ENCODE results near the gene VWA1. TPM values are rescaled to one million over a fixed set of nuclear protein-coding genes. Genes with fewer than 3 reads are reported as not detected.
"Not testable (repeated sequence)": the region's sequence is repeated elsewhere in the genome, so short reads cannot be mapped to it uniquely, and the experiment has no call there.

The VWA1 gene
- total and polyA plus RNA-seq, 4 donors = 18.3 to 81.3 (median 32.2) TPM

- DNase-seq (ENCODE audit: low spot score) = peak; percentile 90
- peak within 1 kb of the TSS; percentile 73 to 87 (median 82) for H3K4me3 ChIP-seq (ENCODE audit: low read depth in 1 of 3, low read length in 3 of 3)
Measured at GRCh38 chr1:1471389-1472052, 36.0 kb downstream of the VWA1 start, which contains the start of gene ATAD3B. TSS of gene ATAD3B (plus strand) at chr1:1471765. CDS start at chr1:1471885, 120 bp downstream.

GRCh38 chr1:1472053-1472876 lies 36.8 kb downstream of the VWA1 start:
- H3K36me3 ChIP-seq (ENCODE audit: control insufficient read depth in 4 of 4, insufficient read depth in 3 of 4, low read depth in 1 of 4, low read length in 3 of 4); H3K27me3 ChIP-seq (ENCODE audit: control insufficient read depth in 4 of 4, insufficient read depth in 4 of 4, low read length in 3 of 4); H3K9me3 ChIP-seq (ENCODE audit: control insufficient read depth in 4 of 4, low read length in 3 of 4); DNase-seq (ENCODE audit: low spot score); H3K27ac ChIP-seq (ENCODE audit: low read depth in 1 of 2, low read length in 2 of 2): not testable (repeated sequence)
- Histone ChIP-seq H3K9ac (ENCODE audit: low read depth in 1 of 2, low read length in 2 of 2) (peak overlapping the region in 1 of 2 donors; percentile 47), H3K4me1 (ENCODE audit: control insufficient read depth in 4 of 4, insufficient read depth in 4 of 4, low read length in 3 of 4) (peaks cover 8 to 21% (median 14%) of the 10 kb centered on the region in 4 donors), H3K4me3 (ENCODE audit: low read depth in 1 of 3, low read length in 3 of 3) (peak overlapping the region; percentile 59 to 82 (median 73))
- WGBS = 2% methylated on average over 54 of the region's 65 CpGs

More at GRCh38 chr1:1471389-1472052, 36.0 kb downstream of the VWA1 start, which contains the start of gene ATAD3B:
- Histone ChIP-seq H3K27me3 (ENCODE audit: control insufficient read depth in 4 of 4, insufficient read depth in 4 of 4, low read length in 3 of 4) (no peaks in the 10 kb centered on the region), H3K36me3 (ENCODE audit: control insufficient read depth in 4 of 4, insufficient read depth in 3 of 4, low read depth in 1 of 4, low read length in 3 of 4) (no peaks in the 10 kb centered on the region), H3K9me3 (ENCODE audit: control insufficient read depth in 4 of 4, low read length in 3 of 4) (no peaks in the 10 kb centered on the region), H3K27ac (ENCODE audit: low read depth in 1 of 2, low read length in 2 of 2) (peak within 1 kb of the TSS; percentile 35 to 80), H3K9ac (ENCODE audit: low read depth in 1 of 2, low read length in 2 of 2) (peak within 1 kb of the TSS; percentile 47 to 60), H3K4me1 (ENCODE audit: control insufficient read depth in 4 of 4, insufficient read depth in 4 of 4, low read length in 3 of 4) (peaks cover 8 to 21% (median 14%) of the 10 kb centered on the region in 4 donors)
- TF ChIP-seq JUND (IDR thresholded peaks at IDR 0.05) (no peak), SP1 (IDR thresholded peaks at IDR 0.05) (peak; percentile 48), FOXA2 (IDR thresholded peaks at IDR 0.05) (no peak), MAX (IDR thresholded peaks at IDR 0.05) (no peak), RAD21 (IDR thresholded peaks at IDR 0.05) (peak in 1 of 2 donors; percentile 15), RXRA (IDR thresholded peaks at IDR 0.05) (no peak), GABPA (IDR thresholded peaks at IDR 0.05 in 1 of 2, conservative IDR thresholded peaks at IDR 0.05 in 1 of 2) (peak; percentile 71 to 93), EGR1 (IDR thresholded peaks at IDR 0.05; ENCODE audit: low read depth in 2 of 2) (no peak), YY1 (IDR thresholded peaks at IDR 0.05) (peak; percentile 30), TAF1 (conservative IDR thresholded peaks at IDR 0.05) (no peak), FOXA1 (IDR thresholded peaks at IDR 0.05) (no peak), HNF4A (conservative IDR thresholded peaks at IDR 0.05) (peak in 1 of 2 donors; percentile 15)
- WGBS = under 1% methylated on average over 87 of the region's 87 CpGs

GRCh38 chr1:1476011-1476410 lies 40.5 kb downstream of the VWA1 start:
- not testable (repeated sequence) for DNase-seq (ENCODE audit: low spot score); H3K9me3 ChIP-seq (ENCODE audit: control insufficient read depth in 4 of 4, low read length in 3 of 4); H3K9ac ChIP-seq (ENCODE audit: low read depth in 1 of 2, low read length in 2 of 2); H3K27ac ChIP-seq (ENCODE audit: low read depth in 1 of 2, low read length in 2 of 2); H3K4me3 ChIP-seq (ENCODE audit: low read depth in 1 of 3, low read length in 3 of 3); H3K27me3 ChIP-seq (ENCODE audit: control insufficient read depth in 4 of 4, insufficient read depth in 4 of 4, low read length in 3 of 4)
- 90% methylated on average over 15 of the region's 17 CpGs for WGBS
- peaks cover 3 to 22% (median 14%) of the 10 kb centered on the region in 4 donors for H3K36me3 ChIP-seq (ENCODE audit: control insufficient read depth in 4 of 4, insufficient read depth in 3 of 4, low read depth in 1 of 4, low read length in 3 of 4)
- H3K4me1 ChIP-seq (ENCODE audit: control insufficient read depth in 4 of 4, insufficient read depth in 4 of 4, low read length in 3 of 4) = peaks cover 5 to 14% (median 10%) of the 10 kb centered on the region in 4 donors

GRCh38 chr1:1477206-1477605 lies 41.7 kb downstream of the VWA1 start:
- WGBS = 97% methylated on average over 22 of the region's 22 CpGs
- Histone ChIP-seq H3K27ac (ENCODE audit: low read depth in 1 of 2, low read length in 2 of 2) (no peak overlapping the region), H3K4me3 (ENCODE audit: low read depth in 1 of 3, low read length in 3 of 3) (no peak overlapping the region), H3K36me3 (ENCODE audit: control insufficient read depth in 4 of 4, insufficient read depth in 3 of 4, low read depth in 1 of 4, low read length in 3 of 4) (peaks cover 3 to 22% (median 14%) of the 10 kb centered on the region in 4 donors), H3K27me3 (ENCODE audit: control insufficient read depth in 4 of 4, insufficient read depth in 4 of 4, low read length in 3 of 4) (no peaks in the 10 kb centered on the region), H3K4me1 (ENCODE audit: control insufficient read depth in 4 of 4, insufficient read depth in 4 of 4, low read length in 3 of 4) (peaks cover 5 to 14% (median 8%) of the 10 kb centered on the region in 4 donors), H3K9me3 (ENCODE audit: control insufficient read depth in 4 of 4, low read length in 3 of 4) (no peaks in the 10 kb centered on the region), H3K9ac (ENCODE audit: low read depth in 1 of 2, low read length in 2 of 2) (no peak overlapping the region)
- DNase-seq (ENCODE audit: low spot score) = no peak
- TF ChIP-seq MAX (IDR thresholded peaks at IDR 0.05) (no peak), GABPA (IDR thresholded peaks at IDR 0.05 in 1 of 2, conservative IDR thresholded peaks at IDR 0.05 in 1 of 2) (no peak), CTCF (IDR thresholded peaks at IDR 0.05; ENCODE audit: low read depth, low read length, missing input control) (no peak), RAD21 (IDR thresholded peaks at IDR 0.05) (no peak), SP1 (IDR thresholded peaks at IDR 0.05) (no peak), NR2F2 (IDR thresholded peaks at IDR 0.05) (no peak), ZBTB33 (IDR thresholded peaks at IDR 0.05) (no peak), TAF1 (conservative IDR thresholded peaks at IDR 0.05) (no peak)

Data from liver (tissue), 9 donors.